Effector memory CD4-positive, alpha-beta T cell (primary cell): ENCODE data around the gene SETD1B.
A peak's percentile ranks its signal among the peaks of the same experiment; 100 is the strongest.

ENCODE experiments used
- DNase-seq, 3 donors: peaks; one replicate each; pipeline ENCODE4 v3.0.0-alpha.2; 2020
- H3K27ac ChIP-seq: 2 replicates; pipeline ENCODE4 v1.7.0; 2013; ENCODE audit warnings: mild to moderate bottlenecking, low read length, moderate library complexity; ENCODE audit not compliant: insufficient read depth, poor library complexity, severe bottlenecking
- H3K27me3 ChIP-seq: replicated peaks from 2 replicates; pipeline ENCODE4 v1.7.0; 2013; ENCODE audit warnings: mild to moderate bottlenecking, low read length; ENCODE audit not compliant: insufficient read depth, control insufficient read depth, poor library complexity, severe bottlenecking
- H3K36me3 ChIP-seq: 2 replicates; pipeline ENCODE4 v1.7.0; 2013; ENCODE audit warnings: mild to moderate bottlenecking, low read length, moderate library complexity; ENCODE audit not compliant: control insufficient read depth, insufficient read depth
- H3K4me1 ChIP-seq: 2 replicates; pipeline ENCODE4 v1.7.0; 2013; ENCODE audit warnings: low read length, mild to moderate bottlenecking; ENCODE audit not compliant: control insufficient read depth, insufficient read depth, poor library complexity, severe bottlenecking
- H3K4me3 ChIP-seq: 2 replicates; pipeline ENCODE4 v1.7.0; 2013; ENCODE audit warnings: low read length, low read depth, mild to moderate bottlenecking; ENCODE audit not compliant: insufficient read depth, poor library complexity, severe bottlenecking
- H3K9me3 ChIP-seq: 2 replicates; pipeline ENCODE4 v1.7.0; 2013; ENCODE audit warnings: mild to moderate bottlenecking, low read length, moderate library complexity; ENCODE audit not compliant: control insufficient read depth

The SETD1B gene

DNA sequence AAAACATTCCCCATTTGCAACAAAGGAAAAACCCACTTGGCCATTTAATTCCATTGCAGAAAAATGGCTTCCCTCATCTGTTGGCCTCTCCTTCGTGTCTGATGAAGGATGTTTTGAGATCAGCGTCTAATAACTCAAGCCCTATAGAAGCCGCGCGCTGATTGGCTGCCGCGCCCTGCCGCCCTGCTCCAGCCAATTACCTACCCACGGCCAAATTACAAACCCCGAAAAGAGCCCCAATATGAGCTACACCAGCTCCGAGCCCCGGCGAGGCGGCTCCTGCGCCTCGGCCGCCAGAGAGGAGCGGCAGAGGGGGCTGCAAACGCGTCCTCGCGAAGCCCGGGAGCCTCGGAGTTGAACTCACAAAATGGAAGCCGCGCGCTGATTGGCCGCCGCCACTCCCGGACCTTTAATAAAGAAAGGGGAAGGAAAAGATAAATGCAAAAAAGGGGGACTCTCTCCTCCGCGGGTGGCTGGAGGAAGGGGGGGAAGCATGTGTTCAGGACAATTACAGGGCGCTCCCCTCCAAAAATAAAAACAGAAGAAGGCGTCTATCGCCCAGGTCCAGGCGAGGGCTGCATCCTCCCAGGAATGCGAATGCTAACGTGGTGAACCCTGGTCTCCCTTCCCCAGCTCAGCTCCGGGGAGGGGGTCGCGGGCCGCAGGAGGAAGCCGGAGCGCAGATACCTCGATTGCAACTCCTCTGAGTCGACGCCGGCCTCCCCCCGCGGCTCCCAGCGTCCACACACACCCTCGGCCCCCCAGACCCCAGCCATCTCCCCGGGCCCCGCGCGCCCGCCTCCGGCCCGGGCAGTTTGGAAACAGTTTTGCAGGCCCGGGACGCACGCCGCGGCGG, 738 bp upstream of the SETD1B start:
- Histone ChIP-seq H3K36me3 (peaks cover 10% of the 10 kb centered on the region), H3K4me3 (peak overlapping the region; percentile 76), H3K9me3 (no peaks in the 10 kb centered on the region), H3K27me3 (no peaks in the 10 kb centered on the region), H3K27ac (peak overlapping the region; percentile 98), H3K4me1 (peaks cover 30% of the 10 kb centered on the region)
- DNase-seq, result peak; percentile 73 to 80 (median 80)

DNA sequence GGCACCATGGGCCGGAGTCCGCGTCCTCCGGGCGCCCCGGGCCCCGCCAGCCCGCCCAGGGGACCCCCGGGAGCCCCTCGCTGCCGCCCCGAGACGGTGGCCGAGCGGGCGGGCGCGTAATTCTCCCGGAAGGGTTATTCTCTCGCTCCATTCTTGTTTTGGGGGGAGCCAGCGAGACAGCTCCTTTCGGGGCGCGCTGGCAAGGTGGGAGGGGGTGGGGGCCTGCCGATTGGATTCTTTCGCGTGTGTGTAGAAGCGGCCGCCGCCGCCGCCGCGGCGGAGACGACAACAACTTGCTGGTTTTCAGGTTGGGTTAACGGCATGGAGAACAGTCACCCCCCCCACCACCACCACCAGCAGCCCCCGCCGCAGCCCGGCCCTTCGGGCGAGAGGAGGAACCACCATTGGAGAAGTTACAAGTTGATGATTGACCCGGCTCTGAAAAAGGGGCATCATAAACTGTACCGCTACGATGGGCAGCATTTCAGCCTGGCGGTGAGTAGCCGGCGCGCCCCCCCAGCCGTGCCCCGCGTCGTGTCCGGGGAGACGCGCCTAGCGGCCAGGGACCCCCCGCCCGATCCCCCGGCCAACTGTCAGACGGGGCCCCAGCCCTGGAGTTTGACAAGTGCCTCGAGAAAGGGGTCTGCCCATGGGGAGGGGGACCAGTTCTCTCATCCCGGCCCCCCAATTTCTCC, 755 bp downstream of the SETD1B start:
- DNase-seq, result peak in 1 of 3 donors; percentile 46
- Histone ChIP-seq H3K36me3 (peaks cover 14% of the 10 kb centered on the region), H3K27ac (peak overlapping the region; percentile 77), H3K4me1 (peaks cover 17% of the 10 kb centered on the region), H3K27me3 (no peaks in the 10 kb centered on the region), H3K4me3 (peak overlapping the region; percentile 90), H3K9me3 (no peaks in the 10 kb centered on the region)

DNA sequence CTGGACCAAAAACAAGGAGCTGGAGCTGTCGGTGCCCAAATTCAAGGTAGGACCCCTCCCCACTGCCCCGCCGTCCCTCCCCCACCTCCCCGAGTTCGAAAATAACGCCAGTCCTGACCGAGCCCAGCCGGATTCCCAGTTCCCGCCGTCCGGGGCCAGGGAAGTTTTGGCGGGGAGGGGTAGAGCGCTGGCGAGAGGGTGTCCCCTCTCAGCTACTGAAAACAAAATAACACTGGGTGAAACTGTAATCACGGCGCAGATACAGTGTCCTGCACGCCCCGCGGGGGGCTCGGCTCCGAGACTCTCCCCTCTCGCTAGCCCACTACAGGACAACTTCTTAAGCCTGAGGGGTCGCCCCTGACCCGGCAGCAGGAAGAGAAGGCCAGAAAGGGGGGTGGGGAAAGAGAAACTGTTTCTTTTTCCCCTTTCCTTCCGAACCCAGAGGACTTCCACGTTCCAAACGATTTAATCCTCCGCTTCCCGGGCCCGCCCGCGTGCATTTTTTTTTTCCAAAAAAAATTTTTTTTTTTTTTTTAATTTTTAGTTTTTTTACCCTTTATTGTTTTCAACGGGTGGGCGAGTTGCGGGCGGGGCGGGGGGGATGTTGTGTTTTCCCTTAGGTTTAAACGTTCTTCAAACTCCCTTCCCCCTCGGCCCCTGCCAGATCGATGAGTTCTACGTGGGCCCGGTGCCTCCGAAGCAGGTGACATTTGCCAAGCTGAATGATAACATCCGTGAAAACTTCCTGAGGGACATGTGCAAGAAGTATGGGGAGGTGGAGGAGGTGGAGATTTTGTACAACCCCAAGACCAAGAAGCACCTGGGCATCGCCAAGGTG, 1.6 kb downstream of the SETD1B start:
- H3K27ac ChIP-seq, result peak overlapping the region; percentile 77
- H3K4me1 ChIP-seq, result peaks cover 20% of the 10 kb centered on the region
- no peaks in the 10 kb centered on the region for H3K9me3 ChIP-seq
- peaks cover 22% of the 10 kb centered on the region for H3K36me3 ChIP-seq
- DNase-seq, result no peak
- no peaks in the 10 kb centered on the region for H3K27me3 ChIP-seq
- H3K4me3 ChIP-seq, result peak overlapping the region; percentile 90

DNA sequence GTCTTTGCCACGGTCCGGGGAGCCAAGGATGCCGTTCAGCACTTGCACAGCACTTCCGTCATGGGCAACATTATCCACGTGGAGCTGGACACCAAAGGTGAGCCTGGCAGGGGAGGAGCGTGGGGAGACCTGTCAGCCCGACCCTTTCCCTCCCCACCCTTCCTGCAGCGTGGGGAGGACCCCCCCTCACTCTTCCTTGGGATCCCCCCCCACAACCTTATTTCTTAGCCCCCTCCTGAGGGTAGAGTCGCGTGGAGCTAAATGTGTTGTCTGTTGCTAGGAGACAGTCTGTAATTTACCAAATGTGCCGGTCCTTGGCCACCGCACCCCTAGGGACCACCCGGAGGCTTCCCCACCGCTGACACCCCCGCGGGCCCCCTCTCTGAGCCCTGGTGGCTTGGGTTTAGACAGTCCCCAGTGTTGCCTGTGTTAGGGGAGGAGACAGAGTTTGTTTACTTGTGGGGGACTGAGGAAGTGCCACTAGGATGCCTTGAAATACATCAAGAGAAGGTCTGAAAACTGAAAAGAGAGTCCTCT, 2.3 kb downstream of the SETD1B start:
- Histone ChIP-seq H3K9me3 (no peaks in the 10 kb centered on the region), H3K27me3 (no peaks in the 10 kb centered on the region), H3K4me1 (peaks cover 27% of the 10 kb centered on the region), H3K4me3 (peak overlapping the region; percentile 90), H3K36me3 (peaks cover 27% of the 10 kb centered on the region), H3K27ac (peak overlapping the region; percentile 77)
- DNase-seq, result no peak

DNA sequence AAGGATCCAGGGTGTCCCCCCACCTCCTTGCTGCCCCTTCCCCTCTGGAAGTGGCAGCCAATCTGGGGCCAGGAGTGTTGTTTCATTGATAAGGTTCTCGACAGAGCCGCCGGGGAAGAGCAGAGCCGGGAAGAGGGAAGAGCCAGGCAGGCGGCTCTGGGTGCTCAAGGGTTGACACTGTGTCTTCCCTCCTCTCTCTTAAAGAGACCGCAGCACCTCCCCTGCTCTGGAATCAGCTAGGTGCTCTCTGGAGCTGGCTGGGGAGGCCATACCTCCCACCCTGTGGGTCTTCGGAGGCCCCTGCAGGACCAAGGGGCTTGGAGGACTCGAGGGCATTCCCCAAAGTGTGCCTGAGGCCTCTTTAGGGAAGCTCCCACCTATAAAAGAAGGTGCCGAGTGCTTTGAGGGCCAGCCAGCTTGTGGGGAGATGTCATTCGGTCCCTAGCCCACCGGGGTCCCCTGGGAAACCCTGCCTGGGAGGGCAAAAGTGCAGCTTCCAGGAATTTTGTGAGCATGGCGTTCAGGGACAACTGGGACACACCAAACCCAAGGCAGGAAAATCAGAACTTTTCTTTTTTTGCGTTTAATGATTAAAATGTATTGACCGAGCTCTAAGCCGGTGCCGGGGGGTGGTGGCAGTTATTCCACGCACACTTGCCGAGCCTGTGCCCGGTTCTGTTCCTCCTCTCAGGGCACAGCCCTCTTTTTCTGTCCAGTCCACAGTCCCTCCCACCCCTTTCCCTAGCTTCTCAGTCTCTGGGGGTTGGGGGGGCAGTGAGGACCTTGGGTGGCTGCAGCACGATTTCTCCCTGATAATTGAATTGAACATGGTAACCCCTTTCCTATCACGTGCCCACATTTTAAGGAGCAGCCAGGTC, 3.0 kb downstream of the SETD1B start:
- DNase-seq, result no peak
- peaks cover 34% of the 10 kb centered on the region for H3K4me1 ChIP-seq

DNA sequence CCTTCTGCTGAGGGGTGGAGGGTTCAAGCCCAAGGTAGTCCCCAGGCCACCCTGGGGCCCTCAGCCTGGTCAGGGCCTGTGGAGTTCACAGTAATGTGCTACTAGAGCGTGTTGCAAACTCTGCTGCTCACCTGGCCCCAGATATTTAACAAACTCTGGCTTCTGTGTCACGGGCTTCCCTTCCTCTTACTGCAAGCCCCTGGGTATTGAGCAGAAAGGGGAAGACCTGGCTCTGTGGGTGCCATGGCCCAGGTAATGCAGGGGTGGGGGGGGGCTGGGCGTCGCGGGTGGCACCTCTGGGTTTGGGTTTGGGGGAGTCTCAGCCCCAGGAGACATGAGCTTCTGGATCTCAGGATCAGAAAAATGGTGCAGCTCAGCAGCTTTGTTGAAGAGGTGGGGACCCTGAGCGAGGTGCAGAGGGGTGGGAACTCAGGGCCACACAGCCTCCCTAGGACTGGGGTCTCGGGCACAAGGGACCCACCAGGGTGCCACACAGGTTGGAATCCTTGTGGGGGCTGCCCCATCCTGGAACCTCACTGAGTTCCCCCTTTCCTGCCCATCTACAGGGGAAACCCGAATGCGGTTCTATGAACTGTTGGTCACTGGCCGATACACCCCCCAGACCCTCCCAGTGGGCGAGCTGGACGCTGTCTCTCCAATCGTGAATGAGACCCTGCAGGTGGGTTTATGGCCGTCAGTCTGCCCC, 4.0 kb downstream of the SETD1B start:
- H3K4me1 ChIP-seq, result peaks cover 44% of the 10 kb centered on the region

More for the DNA sequence above, 3.0 kb downstream of the SETD1B start:
- peak overlapping the region; percentile 77 for H3K27ac ChIP-seq
- peak overlapping the region; percentile 90 for H3K4me3 ChIP-seq
- H3K27me3 ChIP-seq, result no peaks in the 10 kb centered on the region
- peaks cover 27% of the 10 kb centered on the region for H3K36me3 ChIP-seq
- no peaks in the 10 kb centered on the region for H3K9me3 ChIP-seq

DNA sequence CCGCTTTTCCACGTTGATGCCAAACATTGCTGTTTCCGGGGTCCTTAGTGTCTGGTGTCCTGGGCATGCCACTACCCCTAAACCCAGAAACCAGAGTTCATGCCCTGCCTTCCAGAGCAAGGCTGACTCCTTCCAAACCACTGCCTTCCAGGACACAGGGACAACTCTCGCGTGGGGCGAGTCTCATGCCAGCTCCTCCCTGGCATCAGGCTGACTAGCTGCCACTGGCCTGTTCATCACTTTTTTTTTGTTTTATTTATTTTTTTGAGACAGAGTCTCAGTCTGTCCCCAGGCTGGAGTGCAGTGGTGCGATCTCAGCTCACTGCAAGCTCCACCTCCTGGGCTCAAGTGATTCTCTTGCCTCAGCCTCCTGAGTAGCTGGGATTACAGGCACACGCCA, 4.8 kb downstream of the SETD1B start:
- peaks cover 52% of the 10 kb centered on the region for H3K4me1 ChIP-seq
- no peaks in the 10 kb centered on the region for H3K27me3 ChIP-seq
- DNase-seq, result no peak
- H3K27ac ChIP-seq, result no peak overlapping the region
- peaks cover 31% of the 10 kb centered on the region for H3K36me3 ChIP-seq
- no peak overlapping the region for H3K4me3 ChIP-seq
- no peaks in the 10 kb centered on the region for H3K9me3 ChIP-seq

More for the DNA sequence above, 4.0 kb downstream of the SETD1B start:
- Histone ChIP-seq H3K27ac (peak overlapping the region; percentile 77), H3K9me3 (no peaks in the 10 kb centered on the region), H3K36me3 (peaks cover 27% of the 10 kb centered on the region), H3K27me3 (no peaks in the 10 kb centered on the region), H3K4me3 (no peak overlapping the region)
- no peak for DNase-seq

DNA sequence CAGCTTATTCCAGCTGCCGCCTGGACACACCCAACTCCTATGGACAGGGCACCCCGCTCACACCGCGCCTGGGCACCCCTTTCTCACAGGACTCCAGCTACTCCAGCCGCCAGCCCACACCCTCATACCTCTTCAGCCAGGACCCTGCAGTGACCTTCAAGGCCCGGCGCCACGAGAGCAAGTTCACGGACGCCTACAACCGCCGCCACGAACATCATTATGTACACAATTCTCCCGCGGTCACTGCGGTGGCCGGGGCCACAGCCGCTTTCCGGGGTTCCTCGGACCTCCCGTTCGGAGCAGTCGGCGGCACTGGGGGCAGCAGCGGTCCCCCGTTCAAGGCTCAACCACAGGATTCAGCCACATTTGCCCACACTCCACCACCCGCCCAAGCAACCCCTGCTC, 5.9 kb downstream of the SETD1B start:
- peaks cover 40% of the 10 kb centered on the region for H3K36me3 ChIP-seq
- H3K4me1 ChIP-seq, result peaks cover 53% of the 10 kb centered on the region
- H3K4me3 ChIP-seq, result no peak overlapping the region
- H3K27ac ChIP-seq, result no peak overlapping the region
- DNase-seq, result no peak
- H3K9me3 ChIP-seq, result no peaks in the 10 kb centered on the region
- no peaks in the 10 kb centered on the region for H3K27me3 ChIP-seq
